HG03135 (cell line): Measurements from ENCODE around the gene TMEM63B.
A peak's percentile ranks its signal among the peaks of the same experiment; 100 is the strongest.
"Not testable (repeated sequence)": the region's sequence is repeated elsewhere in the genome, so short reads cannot be mapped to it uniquely, and the experiment has no call there.

Experiments used
- ATAC-seq: cut with Tn5 transposase; IDR thresholded peaks from one replicate; pipeline ENCODE4 v1.9.1; 2021; ENCODE audit warnings: mild to moderate bottlenecking, moderate library complexity; ENCODE audit not compliant: unreplicated experiment

Gene TMEM63B

DNA sequence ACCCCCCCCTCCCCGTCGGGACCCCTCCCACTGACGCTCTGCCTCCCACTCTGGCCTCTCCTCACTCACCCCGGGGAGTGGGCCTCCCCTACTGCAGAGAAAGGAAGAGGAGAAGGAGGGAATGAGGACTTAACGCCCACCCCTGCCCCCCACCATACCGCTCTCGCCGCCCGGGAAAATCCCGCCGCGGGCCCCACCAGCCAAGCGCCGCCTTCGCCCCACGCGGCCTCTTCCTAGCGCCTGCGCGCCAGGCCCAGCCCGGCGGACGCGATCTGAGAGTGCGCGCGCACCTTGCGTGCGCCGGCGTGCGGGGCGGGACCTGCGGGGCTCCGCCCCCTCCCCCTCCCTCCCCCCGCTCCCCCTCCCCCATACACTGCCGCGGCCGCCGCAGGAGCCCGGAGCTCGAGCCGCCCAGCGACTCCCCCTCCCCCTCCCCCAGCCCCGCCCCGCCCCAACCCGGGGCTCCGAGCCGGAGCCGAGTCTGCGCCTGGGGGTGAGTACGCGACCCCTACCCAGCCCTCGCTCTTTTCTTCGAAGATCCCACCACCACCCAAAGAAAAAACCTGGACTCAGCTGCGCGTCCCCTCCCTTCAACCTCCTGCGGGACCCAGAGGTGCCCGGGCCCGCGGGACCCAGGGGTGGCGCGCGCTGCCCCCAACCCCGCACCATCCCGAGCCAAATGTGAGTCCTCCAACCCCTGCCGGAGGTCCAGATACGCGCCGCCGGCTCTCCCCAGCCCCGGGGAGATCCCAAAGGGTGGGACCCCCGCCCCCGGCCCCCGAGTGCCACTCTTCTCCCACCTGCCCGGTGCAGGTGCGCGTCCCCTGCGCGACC lies at the start of gene TMEM63B, which contains the start of gene MRPL14:
Gene TMEM63B, plus strand, starts transcription at position 369 of the 834 bp plus-strand sequence. CDS start 7,031 bp downstream, outside the sequence.
Gene MRPL14, minus strand, starts transcription at position 267 of the 834 bp plus-strand sequence. CDS start 10,841 bp downstream, outside the sequence.
- ATAC-seq = peak; percentile 59

DNA sequence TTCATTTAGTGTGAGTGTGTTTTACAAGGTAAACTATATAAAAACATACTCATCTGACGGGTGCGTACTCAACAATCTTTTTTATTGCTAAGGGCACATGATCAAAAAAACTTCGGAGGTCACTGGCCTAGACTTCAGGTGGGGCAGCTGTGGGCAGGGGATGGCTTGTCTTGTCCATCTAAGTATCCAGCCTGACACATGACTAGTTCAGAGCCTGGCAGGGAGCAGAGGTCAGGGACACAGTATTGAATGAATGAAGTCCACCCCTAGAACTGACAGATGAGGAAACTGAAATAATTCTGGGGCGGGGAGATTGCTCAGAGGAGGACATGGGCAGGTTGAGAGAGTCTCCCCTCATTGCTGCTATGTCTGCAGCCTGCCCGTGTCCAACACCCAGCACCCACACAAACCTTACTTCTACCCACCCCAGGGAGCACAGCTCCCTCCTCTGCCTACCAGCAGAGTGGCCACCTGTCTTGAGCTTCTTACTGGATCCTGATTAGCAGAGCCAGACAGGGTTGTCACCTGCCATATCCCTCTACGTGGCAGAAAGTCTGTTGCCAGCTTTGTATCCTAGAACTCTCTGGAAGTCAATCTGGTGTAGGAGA lies 49.0 kb upstream of the TMEM63B start:
- no peak for ATAC-seq

DNA sequence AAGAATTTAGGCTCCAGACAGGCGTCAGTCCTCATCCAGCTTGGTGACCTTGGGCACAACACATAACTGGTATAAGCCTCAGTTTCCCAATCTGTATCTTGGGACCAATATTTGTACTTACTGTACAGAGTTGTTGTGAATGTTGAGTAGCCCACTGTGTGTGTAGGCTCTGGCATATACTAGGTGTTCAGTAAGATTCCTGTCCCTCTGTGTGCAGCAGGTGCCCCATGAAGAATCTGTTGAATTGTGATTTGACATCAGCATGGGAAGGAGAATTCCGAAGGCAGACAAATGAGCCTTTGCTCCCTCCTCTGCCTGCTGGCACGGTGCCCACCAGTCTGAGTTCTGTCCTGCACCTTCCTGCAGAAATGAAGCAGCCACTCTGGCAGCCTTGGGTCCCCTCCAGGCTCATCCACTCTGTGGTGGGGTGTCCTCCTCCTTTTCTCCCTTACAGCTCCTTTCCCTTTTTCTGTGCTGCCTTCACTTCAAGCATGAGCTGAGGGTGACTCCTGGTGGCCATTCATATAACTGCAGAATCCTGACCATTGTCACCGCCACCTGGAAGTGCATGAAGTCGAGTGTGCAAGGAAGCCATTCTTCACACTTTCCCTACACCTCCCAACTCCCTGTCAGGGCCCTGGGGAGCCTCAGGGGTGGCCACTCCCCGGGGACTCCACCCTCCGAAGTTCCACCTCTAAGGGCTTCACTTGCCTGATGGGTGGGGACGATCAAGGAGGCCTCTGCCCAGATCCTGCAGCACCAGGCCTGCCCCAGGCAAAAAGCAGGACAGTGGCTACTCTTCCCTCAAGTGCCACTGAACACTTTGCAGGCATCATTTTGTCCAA lies 48.3 kb upstream of the TMEM63B start:
- ATAC-seq = no peak

DNA sequence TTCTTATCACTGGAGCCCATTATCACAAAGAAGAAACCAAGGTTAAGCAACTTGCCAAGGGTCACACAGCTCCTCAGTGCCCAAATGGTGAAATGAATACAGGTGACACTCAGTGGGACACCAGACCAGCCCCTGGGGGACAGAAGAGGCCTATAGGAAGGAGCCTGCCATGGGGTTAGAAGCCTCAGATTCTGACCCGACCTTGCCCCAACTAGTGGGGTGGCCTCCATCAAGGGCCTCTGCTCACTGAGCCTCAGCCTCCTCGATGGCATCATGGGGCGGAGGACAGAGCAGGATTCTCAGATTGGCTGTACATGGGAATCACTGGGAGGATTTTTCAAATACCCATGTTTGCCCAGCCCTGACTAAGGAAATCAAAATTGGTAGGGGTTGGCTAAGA lies 47.7 kb upstream of the TMEM63B start:
- no peak for ATAC-seq

DNA sequence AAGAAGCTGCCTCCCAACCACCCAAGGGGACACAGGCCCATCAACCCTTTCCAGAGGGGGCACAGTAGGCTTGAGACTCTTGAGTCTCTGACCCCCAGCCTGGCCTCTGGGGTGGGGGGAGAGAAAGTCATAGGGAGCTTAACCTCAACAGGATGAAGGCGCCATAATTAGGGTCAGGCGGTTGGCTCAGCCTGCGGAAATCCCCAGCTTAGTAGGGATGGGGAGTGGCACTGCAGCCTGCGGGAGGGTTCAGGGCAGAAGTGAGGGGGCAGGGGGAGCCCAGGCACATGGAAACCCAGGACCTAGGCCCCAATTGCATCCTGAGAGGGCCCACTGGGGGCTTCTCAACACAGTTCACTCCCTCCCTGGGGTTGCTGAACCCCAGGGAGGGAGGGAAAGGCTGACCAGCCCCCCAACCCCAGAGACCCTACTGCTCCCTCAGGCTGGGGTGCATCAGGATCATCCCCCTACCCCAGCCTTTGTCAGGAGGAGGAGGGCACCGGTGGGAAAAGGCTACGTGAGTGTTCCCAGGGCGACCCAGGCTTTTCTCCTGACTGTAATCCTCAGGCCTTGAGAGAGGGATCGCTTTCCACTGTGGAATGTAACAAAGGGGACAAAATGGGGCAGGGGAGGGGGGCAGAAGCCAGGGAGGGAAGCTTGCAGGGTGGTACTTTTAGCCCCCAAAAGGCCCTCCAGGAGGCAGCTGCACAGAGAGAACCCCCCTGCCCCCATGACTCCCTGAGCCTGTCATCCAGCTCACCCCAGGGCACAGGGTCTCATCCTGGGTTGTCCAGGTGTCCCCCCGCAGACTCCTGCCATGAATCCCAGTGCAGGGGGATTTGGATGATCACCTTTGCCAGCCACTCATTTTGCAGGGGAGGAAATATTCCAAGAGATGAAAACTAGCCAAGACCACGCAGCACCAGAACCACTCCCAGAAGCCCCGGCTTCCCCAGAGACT lies 46.5 kb upstream of the TMEM63B start:
- no peak for ATAC-seq

DNA sequence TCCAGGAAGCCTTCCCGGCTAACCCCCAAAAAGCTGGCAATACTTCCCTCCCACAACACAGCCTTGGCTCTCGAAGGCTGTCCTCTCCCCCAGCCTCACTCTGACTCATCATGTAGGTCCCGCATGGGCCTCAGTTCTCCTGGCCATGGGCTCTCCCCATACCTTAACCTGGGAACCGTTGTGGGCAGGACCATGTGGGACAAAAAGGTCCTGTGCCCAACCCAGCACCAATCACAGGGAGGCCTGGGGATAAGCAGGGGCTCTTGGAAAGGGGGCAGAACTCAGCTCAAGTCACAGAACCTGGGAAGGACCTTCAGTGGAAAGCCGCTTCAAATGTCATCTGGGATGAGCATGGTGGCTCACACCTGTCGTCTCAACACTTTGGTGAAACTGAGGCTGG lies 45.6 kb upstream of the TMEM63B start:
- ATAC-seq = no peak

DNA sequence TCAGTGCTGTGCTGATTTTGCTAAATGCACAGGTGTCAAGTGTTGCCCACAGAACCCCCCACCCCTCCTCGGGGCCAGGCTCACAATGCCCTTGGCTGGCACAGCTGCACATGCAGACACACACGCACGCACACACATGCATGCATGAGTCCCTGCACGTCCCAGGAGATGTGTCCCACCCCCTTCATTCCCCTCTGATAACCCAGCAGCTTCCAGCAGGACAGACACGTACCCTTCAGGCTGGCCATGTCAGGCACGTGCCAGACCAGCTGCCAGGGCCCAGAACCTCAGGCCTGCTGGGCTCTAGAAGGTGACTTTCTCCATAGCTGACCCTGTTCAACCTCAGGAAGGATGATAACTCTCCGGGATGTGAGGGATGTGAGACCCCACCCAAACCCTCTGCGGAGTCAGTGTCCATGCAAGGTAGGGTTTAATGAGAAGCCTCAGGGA lies 44.5 kb upstream of the TMEM63B start:
- no peak for ATAC-seq

DNA sequence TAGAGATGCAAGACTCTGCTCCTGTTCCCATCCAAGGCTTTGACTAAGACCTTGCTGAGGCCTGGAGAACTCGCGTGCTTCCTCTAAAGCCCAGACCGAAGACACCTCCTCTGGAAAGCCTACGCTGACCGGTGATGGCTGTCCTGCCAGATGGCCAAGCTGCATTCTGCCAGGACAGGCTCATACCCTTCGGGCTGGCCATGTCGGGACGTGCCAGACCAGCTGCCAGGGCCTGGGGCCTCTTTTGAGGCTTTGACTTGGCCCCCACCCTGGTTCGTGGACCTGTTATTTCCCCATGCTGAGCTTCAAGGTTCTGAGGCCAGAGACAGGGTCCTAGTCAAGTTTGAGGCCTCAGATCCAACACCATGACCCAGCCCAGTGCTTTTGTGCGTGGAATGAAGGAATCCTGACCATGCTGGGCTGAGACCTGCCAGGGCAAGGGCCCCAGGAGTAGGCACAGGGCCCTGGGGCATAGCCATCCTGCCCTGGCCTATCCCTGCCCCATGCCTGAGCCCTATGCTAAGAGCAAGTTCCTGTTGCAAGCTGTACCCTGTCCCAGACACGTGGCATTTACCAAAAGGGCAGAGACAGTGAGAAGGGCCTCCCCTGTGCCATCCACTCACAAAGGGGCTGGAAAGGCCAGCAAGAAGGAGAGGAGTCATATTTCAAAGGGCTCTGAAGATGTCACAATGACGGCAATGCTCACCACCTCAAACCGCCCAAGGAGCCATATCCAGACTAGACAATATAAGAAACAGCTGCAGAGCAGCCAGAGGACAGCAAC lies 42.9 kb upstream of the TMEM63B start:
- ATAC-seq = no peak

DNA sequence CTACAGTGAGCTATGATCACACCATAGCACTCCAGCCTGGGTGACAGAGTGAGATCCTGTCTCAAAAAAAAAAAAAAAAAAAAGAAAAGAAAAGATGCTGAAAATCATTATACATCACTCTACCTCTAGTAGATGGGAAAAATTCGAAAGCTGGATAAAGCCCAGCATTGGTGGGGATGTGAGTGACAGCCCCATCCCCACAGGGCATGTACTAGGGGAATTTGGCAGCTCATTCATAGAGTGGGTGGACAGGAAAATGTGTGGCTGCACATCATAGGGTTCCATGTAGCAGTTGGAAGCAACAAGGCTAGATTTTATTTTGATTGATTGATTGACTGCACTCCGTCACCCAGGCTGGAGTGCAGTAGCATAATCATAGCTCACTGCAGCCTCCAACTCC lies 42.1 kb upstream of the TMEM63B start:
- no peak for ATAC-seq

DNA sequence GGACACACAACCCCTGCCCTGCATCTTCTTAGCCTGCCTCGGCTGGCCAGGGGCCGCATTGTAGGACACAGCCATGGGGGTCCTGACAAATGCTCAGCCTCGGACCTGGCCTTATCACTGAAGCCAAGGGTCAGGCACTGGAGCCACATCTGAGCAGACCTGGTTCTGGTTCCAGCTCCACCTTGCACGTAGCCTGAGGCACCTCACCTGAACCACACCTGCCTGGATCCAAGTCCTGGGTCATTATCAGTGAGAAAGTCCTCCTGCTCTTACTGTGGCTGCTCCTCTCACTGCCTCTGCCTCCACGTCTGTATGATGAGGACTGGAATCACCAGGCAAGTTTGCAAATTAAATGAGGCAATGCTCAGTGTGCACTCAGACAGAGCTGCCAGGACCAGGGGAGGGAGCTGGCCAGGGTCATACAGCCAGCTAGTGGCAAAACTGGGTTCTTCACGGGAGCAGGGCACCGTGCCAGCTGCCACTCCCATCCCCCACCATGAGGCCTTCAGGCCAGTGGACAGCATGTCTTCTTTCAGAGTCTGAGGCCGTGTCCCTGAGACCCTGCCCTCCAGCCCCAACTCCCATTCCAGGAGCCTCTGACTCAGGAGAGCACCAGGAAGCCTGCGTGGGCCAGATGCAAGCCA lies 40.3 kb upstream of the TMEM63B start:
- ATAC-seq = no peak

DNA sequence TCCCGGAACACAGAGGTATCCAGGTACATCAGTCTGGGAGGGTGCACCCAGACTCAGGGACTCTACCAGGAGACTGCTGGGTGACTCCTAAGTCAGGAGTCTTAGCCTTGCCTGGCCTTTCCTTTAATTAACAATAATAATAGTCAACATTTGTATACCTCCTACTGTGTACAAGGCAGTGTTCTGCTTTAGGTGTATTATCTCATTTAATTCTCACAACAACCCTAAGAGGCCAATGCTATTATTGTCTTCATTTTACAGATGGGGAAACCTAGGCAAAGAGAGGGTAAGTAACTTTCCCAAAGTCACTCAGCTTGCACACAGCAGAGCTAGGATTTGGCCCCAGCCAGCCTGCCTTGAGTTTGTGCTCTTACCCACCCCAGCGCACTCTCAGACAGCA lies 39.7 kb upstream of the TMEM63B start:
- no peak for ATAC-seq

DNA sequence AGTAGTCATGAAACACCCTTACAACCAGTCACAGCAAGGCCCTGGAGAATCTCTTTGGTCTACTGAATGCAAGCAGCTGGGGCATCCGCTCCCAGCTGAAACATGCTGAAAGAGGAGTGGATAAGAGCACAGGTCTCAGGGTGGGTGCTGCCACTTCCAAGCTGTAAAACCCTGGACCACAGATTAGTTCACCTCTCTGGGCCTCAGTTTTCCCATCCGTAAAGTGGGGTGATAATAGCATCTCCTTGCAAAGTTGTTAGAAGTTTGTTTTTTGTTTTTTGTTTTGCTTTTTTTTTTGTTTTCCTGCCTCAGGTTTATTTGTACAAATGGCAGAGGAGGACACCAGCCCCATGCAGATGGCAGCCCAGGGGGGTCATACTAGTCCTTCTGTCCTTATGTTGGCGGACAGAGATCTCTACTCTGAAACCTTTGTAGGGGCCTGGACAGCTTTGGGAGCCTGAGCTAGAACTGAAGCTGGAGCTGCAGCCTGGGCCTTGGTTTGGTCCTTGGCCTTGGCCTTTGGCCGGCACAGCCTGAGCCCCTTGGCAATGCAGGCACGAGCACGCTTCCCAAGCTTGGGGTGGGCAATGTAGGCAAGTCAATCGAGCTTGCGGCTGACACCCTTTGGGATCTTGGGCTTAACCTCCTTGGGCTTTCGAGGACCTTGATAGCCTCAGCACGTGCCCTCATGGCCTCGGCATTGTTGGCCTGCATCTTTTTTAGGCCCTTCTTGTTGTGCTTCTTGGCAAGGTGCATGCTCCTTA lies 38.3 kb upstream of the TMEM63B start:
- no peak for ATAC-seq

DNA sequence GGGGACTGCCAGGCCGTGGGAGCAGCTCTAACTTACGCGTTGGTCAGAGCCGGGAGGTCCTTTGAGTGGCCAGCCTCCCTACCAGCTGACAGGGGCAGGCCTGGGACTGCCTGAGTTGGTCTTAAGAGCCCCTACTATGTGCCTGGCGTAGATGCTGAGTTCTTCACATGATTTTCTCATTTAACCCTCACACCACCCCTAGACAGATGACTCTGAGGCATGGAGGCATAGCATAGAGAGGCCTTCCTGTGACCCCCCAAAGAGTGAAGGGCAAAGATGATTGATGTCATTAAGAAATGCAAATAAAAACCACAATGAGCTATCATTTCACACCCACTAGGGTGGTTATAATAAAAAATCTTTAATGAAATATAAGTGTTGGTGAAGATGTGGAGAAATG lies 36.9 kb upstream of the TMEM63B start:
- ATAC-seq = no peak

DNA sequence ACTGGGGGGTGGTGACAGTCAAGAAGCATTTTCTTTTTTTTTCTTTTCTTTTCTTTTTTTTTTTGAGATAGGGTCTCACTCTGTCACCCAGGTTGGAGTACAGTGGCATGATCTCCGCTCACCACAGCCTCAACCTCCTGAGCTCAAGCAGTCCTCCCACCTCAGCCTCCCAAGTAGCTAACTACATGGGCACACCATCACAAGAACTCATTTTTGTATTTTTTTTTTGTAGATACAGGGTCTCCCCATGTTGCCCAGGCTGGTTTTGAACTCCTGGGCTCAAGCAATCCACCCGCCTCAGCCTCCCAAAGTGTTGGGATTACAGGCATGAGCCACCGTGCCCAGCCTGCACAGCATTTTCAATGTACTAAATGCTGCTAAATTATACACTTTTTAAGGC lies 36.0 kb upstream of the TMEM63B start:
- ATAC-seq = not testable (repeated sequence)

DNA sequence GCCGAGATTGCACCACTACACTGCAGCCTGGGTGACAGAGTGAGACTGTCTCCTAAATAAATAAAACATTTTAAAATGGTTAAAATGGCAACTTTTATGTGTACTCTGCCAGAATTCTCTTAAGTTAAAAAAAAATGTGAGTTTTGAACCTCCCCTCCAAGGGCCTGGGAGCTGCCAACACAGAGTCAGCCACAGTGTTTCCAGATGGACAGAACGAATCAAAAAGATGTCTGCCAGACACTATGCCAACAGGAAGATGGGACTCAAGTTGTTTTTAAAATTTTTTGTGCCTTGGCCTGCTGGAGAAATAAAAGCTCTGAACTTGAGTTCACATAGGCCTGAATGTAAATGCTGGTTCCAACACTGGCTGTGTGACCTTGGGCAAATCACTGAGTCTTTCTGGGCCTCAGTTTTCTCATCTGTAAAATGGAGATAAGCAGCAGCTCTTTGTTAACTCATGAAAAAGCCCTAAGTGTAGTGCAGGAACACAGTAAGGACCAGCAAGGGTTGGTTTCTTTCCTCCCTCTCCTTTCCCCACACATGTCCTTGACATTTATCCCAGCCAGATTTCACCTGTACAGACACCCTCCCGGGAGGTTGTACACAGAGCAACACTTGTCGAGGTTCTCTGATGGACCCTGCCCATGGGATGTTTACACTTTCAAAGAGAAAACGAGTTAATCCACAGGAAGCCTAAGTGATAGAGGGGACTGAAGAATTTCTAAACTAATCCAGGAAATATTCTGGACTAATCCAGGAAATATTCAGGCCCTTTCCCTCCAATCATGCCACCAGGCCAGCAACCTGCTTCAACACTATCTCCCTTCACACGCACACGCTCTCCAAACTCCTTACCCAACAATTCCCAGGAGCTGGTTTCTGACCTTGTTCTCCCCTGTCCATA lies 35.1 kb upstream of the TMEM63B start:
- ATAC-seq = no peak

DNA sequence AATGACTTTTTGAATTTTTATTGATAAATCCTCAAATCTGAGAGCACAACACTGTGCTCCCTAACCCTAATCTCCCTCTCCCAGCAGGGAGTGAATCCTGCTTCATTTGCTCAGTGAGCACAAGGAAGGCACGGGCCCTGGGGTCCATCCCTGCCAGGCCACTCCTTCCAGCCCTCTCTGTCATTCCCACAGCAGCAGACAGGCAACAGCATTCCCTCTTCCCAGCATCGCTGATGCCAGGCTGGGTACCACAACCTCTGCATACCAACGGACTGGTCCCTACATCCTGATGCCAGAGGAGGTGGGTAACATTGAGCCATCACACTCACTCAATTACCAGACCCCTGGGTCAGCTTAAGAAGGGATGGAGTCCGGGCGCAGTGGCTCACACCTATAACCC lies 34.3 kb upstream of the TMEM63B start:
- ATAC-seq = no peak

DNA sequence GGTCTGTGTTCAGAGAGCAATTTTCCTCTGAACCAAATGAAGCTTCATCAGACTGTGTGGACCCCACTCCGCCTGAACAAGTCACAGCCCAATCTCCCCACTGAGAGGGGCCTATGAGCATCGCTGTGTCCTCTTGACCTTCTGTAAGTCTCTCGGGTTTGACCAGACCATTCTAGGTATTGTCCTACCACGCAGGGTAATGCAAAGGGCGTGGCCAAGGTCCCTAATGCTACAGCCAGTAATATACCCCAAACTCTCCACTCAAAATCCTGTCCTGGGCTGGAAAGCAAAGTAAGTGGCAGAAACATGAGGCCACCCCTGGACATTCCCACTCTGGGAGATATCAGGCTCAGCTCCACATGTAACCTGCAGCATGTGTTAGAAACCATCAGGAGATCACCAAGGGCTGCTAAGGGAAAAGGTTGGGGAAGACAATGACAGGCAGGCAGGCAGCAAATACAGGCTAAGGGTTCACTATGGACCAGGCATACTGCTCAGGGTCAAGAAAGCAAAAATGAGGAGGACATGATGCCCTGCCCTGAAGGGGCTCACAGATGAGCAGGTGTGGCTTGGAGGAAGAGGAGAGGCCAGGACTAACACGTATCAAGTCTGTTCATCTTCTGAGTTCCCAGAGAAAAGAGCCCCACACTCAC lies 33.5 kb upstream of the TMEM63B start:
- no peak for ATAC-seq
